ENCODE results near the gene PDE11A. TPM values are rescaled to one million over a fixed set of nuclear protein-coding genes. Genes with fewer than 3 reads are reported as not detected.
A peak's percentile ranks its signal among the peaks of the same experiment; 100 is the strongest.

The PDE11A gene
- under 0.01 TPM in 2 replicates for total RNA-seq

DNA sequence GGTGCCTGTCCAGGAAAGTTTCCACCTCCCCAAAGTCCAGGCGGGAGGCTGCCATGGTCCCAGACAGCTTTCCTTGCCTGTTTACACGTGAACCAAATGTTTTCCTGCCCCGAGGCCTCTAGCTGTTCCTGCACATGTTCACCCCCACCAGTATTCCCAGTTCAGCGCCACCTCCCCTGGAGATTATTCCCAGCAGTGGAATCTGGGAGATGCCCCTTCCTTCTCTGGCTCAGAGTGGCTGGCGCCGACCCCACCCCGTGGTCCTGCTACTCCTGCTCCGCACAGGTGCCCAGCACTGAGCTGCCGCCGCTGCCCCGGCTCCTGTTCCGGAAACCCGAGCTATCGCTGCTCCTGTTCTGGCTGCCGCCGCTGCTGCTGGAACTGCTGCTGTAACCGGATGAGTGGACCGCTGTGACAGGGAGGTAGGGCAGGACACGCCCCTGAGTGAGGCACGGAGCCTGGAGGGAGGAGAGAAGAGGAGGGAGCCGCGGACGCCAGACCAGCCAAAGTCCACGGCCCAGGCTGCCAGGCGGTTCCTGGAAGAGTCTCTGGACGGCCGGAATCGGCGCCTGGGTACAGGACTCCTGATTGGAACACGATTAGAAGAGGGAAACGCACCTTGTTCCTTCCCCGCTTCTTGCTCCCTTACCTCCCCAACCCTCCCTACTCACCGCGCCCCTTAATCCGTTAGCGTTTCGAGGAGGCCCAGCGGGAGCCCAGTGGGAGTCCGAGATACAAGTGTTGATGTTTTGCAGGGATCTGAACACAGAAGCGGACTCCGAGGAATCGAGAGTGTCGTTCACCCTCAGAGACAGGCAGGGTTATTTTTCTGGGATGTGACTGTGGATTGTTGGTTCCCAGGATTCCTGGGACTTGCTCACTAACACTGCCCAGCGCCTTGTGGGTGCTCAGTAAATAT lies at the start of gene PDE11A:
PDE11A (minus strand) TSS at position 395 of the 919 bp plus-strand sequence; CDS start at position 55, 340 bp downstream.
- H3K4me3 ChIP-seq (ENCODE audit: low read depth, low read length): peak within 1 kb of the TSS; percentile 61
- TF ChIP-seq, protein P1, sequence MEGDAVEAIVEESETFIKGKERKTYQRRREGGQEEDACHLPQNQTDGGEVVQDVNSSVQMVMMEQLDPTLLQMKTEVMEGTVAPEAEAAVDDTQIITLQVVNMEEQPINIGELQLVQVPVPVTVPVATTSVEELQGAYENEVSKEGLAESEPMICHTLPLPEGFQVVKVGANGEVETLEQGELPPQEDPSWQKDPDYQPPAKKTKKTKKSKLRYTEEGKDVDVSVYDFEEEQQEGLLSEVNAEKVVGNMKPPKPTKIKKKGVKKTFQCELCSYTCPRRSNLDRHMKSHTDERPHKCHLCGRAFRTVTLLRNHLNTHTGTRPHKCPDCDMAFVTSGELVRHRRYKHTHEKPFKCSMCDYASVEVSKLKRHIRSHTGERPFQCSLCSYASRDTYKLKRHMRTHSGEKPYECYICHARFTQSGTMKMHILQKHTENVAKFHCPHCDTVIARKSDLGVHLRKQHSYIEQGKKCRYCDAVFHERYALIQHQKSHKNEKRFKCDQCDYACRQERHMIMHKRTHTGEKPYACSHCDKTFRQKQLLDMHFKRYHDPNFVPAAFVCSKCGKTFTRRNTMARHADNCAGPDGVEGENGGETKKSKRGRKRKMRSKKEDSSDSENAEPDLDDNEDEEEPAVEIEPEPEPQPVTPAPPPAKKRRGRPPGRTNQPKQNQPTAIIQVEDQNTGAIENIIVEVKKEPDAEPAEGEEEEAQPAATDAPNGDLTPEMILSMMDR (IDR thresholded peaks at IDR 0.05; ENCODE audit: insufficient read depth, low read depth, low read length): no peak
- peak; percentile 58 for DNase-seq (ENCODE audit: low read depth)

DNA sequence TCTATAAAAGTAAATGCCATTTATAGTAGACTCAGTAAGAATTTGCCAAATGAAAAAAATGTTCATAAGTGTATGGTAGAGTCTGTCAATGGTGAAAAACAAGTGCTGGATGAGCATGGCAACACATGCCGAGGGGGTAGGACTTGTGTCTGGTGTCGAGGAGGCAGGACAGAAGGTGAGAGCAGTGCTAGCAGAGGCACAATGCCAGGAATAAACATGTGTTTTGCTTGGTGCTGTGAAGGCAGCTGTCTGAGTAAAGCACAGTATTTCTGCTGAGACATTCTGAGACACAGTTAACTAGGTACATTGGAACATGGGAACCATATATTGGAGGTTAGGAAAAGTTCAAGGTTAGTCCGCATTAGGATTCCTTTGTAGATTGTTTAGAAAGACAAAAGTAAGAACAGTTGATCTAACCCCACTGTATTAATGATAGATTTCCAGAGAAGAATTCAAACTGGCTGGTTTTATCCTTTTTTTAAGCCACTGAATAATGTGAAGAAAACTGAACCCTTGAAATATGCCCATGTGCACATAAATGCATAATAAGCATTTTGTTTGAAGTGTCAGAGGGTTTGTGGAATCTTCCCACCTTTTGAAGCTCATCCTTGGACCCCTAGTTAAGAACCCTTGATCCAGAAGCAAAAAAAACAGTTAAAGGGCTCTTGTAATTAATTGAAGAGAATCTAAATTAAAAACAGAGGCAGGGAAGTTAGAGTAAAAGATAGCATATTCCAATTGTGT lies 46.8 kb upstream of the PDE11A start:
- DNase-seq (ENCODE audit: low read depth): no peak
- TF ChIP-seq, protein P1 (IDR thresholded peaks at IDR 0.05; ENCODE audit: insufficient read depth, low read depth, low read length): no peak
- H3K4me3 ChIP-seq (ENCODE audit: low read depth, low read length): no peak overlapping the region

DNA sequence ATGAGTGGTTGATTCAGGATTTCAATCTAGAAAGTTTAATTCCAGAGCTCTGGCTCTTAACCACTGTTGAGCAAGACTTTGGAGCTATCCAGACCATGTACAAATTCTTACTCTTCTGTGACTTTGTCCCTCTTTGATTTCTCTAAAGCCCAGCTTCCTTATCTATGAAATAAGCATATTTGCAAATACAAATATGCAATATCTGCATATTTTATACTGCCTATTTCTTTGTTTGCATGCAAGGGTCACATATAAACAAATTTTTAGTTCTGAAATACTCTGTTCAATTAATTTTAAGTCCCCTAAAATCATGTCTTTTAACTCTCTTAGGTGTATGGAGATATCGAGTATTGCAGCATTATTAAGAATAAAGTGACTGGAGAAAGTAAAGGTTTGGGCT lies 45.1 kb upstream of the PDE11A start:
- no peak for DNase-seq (ENCODE audit: low read depth)
- TF ChIP-seq, protein P1 (IDR thresholded peaks at IDR 0.05; ENCODE audit: insufficient read depth, low read depth, low read length): no peak
- no peak overlapping the region for H3K4me3 ChIP-seq (ENCODE audit: low read depth, low read length)

DNA sequence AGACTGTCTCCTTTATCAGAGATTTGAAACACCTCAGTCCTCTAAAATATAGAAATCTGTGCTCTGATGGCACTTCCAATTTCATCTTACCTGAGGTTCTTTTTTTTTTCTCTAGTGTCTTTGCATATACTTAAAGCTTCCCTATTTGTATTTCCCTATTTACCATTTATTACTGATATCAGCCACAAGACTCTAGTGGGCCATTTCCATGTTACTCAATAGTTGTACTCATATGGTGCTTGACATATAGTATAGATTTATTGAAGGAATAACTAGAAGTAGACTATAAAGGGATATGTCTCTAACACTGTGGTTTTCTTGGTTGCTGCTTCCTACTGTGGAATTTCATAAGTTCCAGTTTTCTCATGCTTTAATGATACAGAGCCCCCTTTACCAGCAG lies 42.7 kb upstream of the PDE11A start:
- H3K4me3 ChIP-seq (ENCODE audit: low read depth, low read length): no peak overlapping the region
- TF ChIP-seq, protein P1 (IDR thresholded peaks at IDR 0.05; ENCODE audit: insufficient read depth, low read depth, low read length): no peak
- DNase-seq (ENCODE audit: low read depth): no peak

DNA sequence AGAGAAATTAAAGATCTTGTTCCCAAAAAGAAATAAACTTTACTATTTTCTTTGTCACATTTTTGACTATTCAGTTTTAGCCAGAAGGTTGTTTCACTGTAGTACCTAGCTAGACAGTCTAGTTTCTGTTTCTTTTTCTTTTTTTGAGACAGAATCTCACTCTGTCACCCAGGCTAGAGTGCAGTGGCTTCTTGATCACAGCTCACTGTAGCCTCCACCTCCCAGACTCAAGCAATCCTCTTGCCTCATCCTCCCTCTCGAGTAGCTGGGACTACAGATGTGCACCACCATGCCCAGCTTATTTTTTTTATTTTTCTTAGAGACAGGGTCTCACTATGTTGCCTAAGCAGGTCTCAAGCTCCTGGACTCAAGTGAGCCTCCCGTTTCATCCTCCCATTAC lies 41.9 kb upstream of the PDE11A start:
- DNase-seq (ENCODE audit: low read depth): no peak
- TF ChIP-seq, protein P1 (IDR thresholded peaks at IDR 0.05; ENCODE audit: insufficient read depth, low read depth, low read length): no peak
- H3K4me3 ChIP-seq (ENCODE audit: low read depth, low read length): no peak overlapping the region

DNA sequence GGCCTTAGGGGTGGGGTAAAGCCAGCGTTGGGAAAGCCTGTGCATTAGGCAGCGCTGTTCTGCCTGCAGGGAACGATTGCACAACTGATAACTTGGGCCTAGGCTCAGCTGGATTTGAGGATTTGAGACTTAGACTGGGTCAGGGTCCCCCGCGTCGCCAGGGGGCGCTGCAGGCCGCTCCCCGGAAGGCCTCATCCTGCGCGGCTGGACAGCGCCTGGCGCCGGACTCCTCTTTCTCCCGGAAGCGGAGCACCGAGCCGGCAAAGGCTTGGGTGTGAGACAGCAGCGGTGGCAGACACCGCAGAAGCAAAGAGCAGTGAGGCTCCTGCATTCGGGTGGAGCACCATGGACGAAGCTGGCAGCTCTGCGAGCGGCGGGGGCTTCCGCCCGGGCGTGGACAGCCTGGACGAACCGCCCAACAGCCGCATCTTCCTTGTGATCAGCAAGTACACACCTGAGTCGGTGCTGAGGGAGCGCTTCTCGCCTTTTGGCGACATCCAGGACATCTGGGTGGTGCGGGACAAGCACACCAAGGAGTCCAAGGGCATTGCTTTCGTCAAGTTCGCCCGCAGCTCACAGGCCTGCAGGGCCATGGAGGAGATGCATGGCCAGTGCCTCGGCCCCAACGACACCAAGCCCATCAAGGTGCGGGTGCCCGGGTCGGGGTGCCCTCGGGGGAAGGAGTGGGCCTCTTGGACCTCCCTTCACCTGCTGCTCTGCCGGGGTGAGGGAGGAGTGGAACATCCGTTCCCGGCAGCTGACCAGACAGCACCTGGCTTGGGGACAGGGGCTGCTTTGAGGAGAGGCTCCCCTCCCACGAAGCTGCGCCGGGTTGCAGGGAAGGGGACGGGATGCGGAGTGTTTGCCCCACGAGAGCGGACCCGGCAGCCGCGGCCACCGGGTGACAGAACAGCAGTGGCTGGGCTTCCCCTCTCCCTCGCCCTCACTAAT lies 39.9 kb upstream of the PDE11A start, which contains the start of gene RBM45:
RBM45 (plus strand) TSS at position 236 of the 951 bp plus-strand sequence; CDS start at position 346, 110 bp downstream.
- peak; percentile 97 for DNase-seq (ENCODE audit: low read depth)
- TF ChIP-seq, protein P1 (IDR thresholded peaks at IDR 0.05; ENCODE audit: insufficient read depth, low read depth, low read length): peak; percentile 98
- H3K4me3 ChIP-seq (ENCODE audit: low read depth, low read length): peak within 1 kb of the TSS; percentile 90
